B cell (primary cell): ENCODE measurements around the gene NTM. TPM values are rescaled to one million over a fixed set of nuclear protein-coding genes. Genes with fewer than 3 reads are reported as not detected.

Source experiments
- ATAC-seq: fragments of 200-7000 bp; cut with Tn5 transposase; one replicate; pipeline ENCODE4 v1.10.0; 2021; ENCODE audit warnings: low read depth, mild to moderate bottlenecking, moderate number of reproducible peaks, moderate library complexity
- CTCF ChIA-PET: fragments of 350-600 bp; sonication (Branson Sonifier 250); formaldehyde crosslinking; loops from one replicate; lab custom pipeline; 2021; ENCODE audit warnings: antibody characterized with exemption, inconsistent platforms; lab: Charles Lee
- POLR2A ChIA-PET: fragments of 350-600 bp; sonication (Branson Sonifier 250); formaldehyde crosslinking; loops from one replicate; lab custom pipeline; 2021; ENCODE audit warnings: antibody characterized with exemption; lab: Charles Lee
- DNase-seq: peaks from one replicate; pipeline ENCODE4 v3.0.0; 2013
- H2AFZ ChIP-seq: 2 replicates; pipeline ENCODE4 v1.6.1; 2012; ENCODE audit warnings: mild to moderate bottlenecking, low read depth, low read length; ENCODE audit not compliant: insufficient read depth, poor library complexity, severe bottlenecking
- H3K27ac ChIP-seq, 2 donors: 1 replicate in 1 of 2; 2 replicates in 1 of 2; pipeline ENCODE4 v1.5.1; 2012 to 2013; ENCODE audit warnings: low read length in 2 of 2, mild to moderate bottlenecking in 2 of 2, moderate library complexity in 1 of 2
- H3K27me3 ChIP-seq, 4 experiments: fragments of 200-600 bp in 1 of 4; sonication (generic) in 1 of 4; replicated peaks in 1 of 4; 1 replicate in 2 of 4; 2 replicates in 2 of 4; pipeline versions ENCODE4 v1.6.1 to v1.7.0; 2013 to 2016; ENCODE audit warnings: low read length in 3 of 4, mild to moderate bottlenecking in 2 of 4, mixed read lengths in 1 of 4, moderate library complexity in 1 of 4; ENCODE audit not compliant: insufficient read depth in 4 of 4, control insufficient read depth in 3 of 4; ENCODE audit errors: control extremely low read depth in 1 of 4
- H3K36me3 ChIP-seq, 2 experiments: replicated peaks in 1 of 2; 1 replicate in 1 of 2; 2 replicates in 1 of 2; pipeline versions ENCODE4 v1.6.1 to v1.7.1; 2013; ENCODE audit warnings: low read length in 1 of 2; ENCODE audit not compliant: insufficient read depth in 2 of 2, control insufficient read depth in 1 of 2; ENCODE audit errors: control extremely low read depth in 1 of 2, extremely low read depth in 1 of 2
- H3K4me1 ChIP-seq, 2 donors: fragments of 200-600 bp in 1 of 2; sonication (generic) in 1 of 2; 1 replicate in 1 of 2; 2 replicates in 1 of 2; pipeline versions ENCODE4 v1.5.1 to v1.6.1; 2013 to 2017; ENCODE audit warnings: low read length in 2 of 2; ENCODE audit not compliant: control insufficient read depth in 2 of 2, insufficient read depth in 2 of 2
- H3K4me2 ChIP-seq: replicated peaks from 2 replicates; pipeline ENCODE3; 2012; ENCODE audit warnings: mild to moderate bottlenecking, low read depth, low read length; ENCODE audit not compliant: poor library complexity, severe bottlenecking
- H3K4me3 ChIP-seq, 5 experiments: fragments of 200-600 bp in 1 of 5; sonication (generic) in 1 of 5; 1 replicate in 3 of 5; 2 replicates in 2 of 5; pipeline versions ENCODE4 v1.5.1 to v1.7.0; 2011 to 2016; ENCODE audit warnings: low read length in 4 of 5, mild to moderate bottlenecking in 4 of 5, low read depth in 2 of 5, control low read depth in 1 of 5, moderate library complexity in 1 of 5; ENCODE audit not compliant: insufficient read depth in 1 of 5; ENCODE audit errors: control extremely low read depth in 1 of 5, extremely low read depth in 1 of 5
- H3K79me2 ChIP-seq: fragments of 200-600 bp; sonication (generic); one replicate; pipeline ENCODE4 v1.6.0; 2016; ENCODE audit warnings: low read length; ENCODE audit not compliant: control insufficient read depth, insufficient read depth
- H3K9ac ChIP-seq: fragments of 200-600 bp; sonication (generic); 2 replicates; pipeline ENCODE4 v1.6.1; 2017; ENCODE audit warnings: mild to moderate bottlenecking, low read length, moderate library complexity
- H3K9me3 ChIP-seq, 3 donors: one replicate each; pipeline versions ENCODE4 v1.6.1 to v1.7.1; 2013; ENCODE audit warnings: low read length in 2 of 3; ENCODE audit not compliant: control insufficient read depth in 2 of 3, insufficient read depth in 1 of 3; ENCODE audit errors: control extremely low read depth in 1 of 3
- H4K20me1 ChIP-seq: 2 replicates; pipeline ENCODE4 v1.6.0; 2012; ENCODE audit warnings: mild to moderate bottlenecking, low read length; ENCODE audit not compliant: insufficient read depth, control insufficient read depth, poor library complexity, severe bottlenecking
- H3K27ac Mint-ChIP-seq: one replicate; pipeline ENCODE4 v1.8.0; 2021; ENCODE audit warnings: mixed read lengths
- H3K27me3 Mint-ChIP-seq: one replicate; pipeline ENCODE4 v1.8.0; 2021; ENCODE audit warnings: mixed read lengths
- H3K4me1 Mint-ChIP-seq: one replicate; pipeline ENCODE4 v1.8.0; 2021; ENCODE audit warnings: mixed read lengths
- H3K4me3 Mint-ChIP-seq: one replicate; pipeline ENCODE4 v1.8.0; 2021; ENCODE audit warnings: mixed read lengths
- H3K9me3 Mint-ChIP-seq: one replicate; pipeline ENCODE4 v1.8.0; 2022; ENCODE audit warnings: mixed read lengths; ENCODE audit not compliant: insufficient read depth
- CTCF ChIP-seq: fragments of 200-600 bp; IDR thresholded peaks from one replicate; pipeline ENCODE4 v1.8.0; 2022; ENCODE audit warnings: antibody characterized with exemption, mild to moderate bottlenecking
- EZH2 ChIP-seq: IDR thresholded peaks from 2 replicates; pipeline ENCODE4 v1.6.1; 2012; ENCODE audit warnings: borderline replicate concordance, low read depth, mild to moderate bottlenecking, moderate library complexity, low read length; ENCODE audit not compliant: insufficient read depth, poor library complexity, severe bottlenecking
- WGBS: methylation state at CpG from one replicate; pipeline ENCODE4 v1.1.5; 2013; ENCODE audit warnings: missing lambda C conversion rate; ENCODE audit not compliant: insufficient coverage; 5-methylcytosine and 5-hydroxymethylcytosine counted together
- intact Hi-C: fragments of 100-400 bp; cut with micrococcal nuclease; formaldehyde crosslinking; loops from one replicate; pipeline ENCODE4 v1.10.0; 2022
- polyA plus RNA-seq: library from polyadenylated mRNA; depleted of rRNA; stranded (reverse); fragments of >200 nt; gene quantifications from 2 replicates; pipeline ENCODE4 v1.2.3, GENCODE V29; 2012
- total RNA-seq, 2 donors: library from RNA; stranded (reverse); fragments of 120-200 nt in 1 of 2; gene quantifications; 1 replicate in 1 of 2; 2 replicates in 1 of 2; pipeline versions ENCODE4 v1.2.3 to v1.2.4, GENCODE V29; 2013 to 2022

NTM gene
- total and polyA plus RNA-seq, 2 donors (not counting 1 experiment from before 2014, with no cell fraction given) = not detected

DNA sequence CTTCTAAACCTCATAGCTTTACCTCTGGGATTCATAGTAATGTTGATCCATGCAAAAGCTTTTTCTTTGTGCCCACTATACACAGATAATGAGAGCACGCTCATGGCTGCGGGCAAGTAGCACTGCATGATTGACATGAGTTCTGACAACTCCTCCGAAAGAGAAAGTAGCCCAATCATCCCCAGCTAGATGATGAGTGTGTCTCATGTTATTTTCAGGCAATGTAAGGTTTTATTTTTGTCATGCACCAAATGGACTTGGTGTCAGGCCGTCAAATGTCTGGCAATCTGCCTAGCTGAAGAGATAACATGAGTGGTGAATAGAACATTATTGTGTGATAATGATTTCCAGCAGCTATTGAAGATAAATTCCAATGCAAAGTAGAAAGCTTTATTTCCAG, 662.6 kb downstream of the NTM start:
- ChIA-PET POLR2A (no interaction called here), CTCF (no interaction called here)
- no peaks in the 10 kb centered on the region for H3K36me3 ChIP-seq
- no peak for ATAC-seq
- peaks cover 3% of the 10 kb centered on the region for H3K9me3 Mint-ChIP-seq
- no peak overlapping the region for H2AFZ ChIP-seq
- no peak overlapping the region for H3K9ac ChIP-seq
- H4K20me1 ChIP-seq = no peaks in the 10 kb centered on the region
- no peaks in the 10 kb centered on the region for H3K27me3 ChIP-seq
- WGBS = 85% methylated on average over 3 of the region's 4 CpGs
- no peaks in the 10 kb centered on the region for H3K4me1 ChIP-seq
- no peak overlapping the region for H3K4me3 ChIP-seq
- no peaks in the 10 kb centered on the region for H3K27me3 Mint-ChIP-seq
- TF ChIP-seq CTCF (no peak), EZH2 (no peak)
- H3K4me3 Mint-ChIP-seq = no peak overlapping the region
- no peaks in the 10 kb centered on the region for H3K4me1 Mint-ChIP-seq
- DNase-seq = no peak
- intact Hi-C loops = no loop called here
- H3K4me2 ChIP-seq = no peak overlapping the region
- H3K27ac ChIP-seq = no peak overlapping the region
- no peaks in the 10 kb centered on the region for H3K79me2 ChIP-seq
- no peak overlapping the region for H3K27ac Mint-ChIP-seq
- H3K9me3 ChIP-seq = no peaks in the 10 kb centered on the region

DNA sequence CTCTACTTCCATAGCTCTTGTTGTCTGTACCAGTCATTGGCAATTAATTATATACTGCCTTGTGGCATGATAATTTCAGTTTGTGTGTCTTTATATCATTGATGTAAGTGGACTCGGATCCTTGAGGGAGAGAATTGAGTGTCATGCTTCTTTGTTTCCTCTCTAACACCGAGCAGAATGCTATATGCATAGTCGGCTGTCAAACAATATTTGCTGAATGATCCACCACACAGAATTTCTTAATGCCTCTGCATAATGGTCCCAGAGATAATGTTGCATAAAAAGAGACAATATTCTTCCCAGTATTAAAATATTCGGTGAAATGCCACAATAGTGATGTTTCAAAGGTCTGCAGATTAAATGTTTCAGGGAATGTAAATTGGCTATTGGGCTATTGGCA, 664.8 kb downstream of the NTM start:
- Histone ChIP-seq H3K27ac (no peak overlapping the region), H3K9me3 (peaks cover 0 to 6% (median 0%) of the 10 kb centered on the region in 3 donors), H3K9ac (no peak overlapping the region), H3K27me3 (no peaks in the 10 kb centered on the region), H3K79me2 (no peaks in the 10 kb centered on the region), H4K20me1 (no peaks in the 10 kb centered on the region), H3K4me3 (no peak overlapping the region), H2AFZ (no peak overlapping the region), H3K36me3 (no peaks in the 10 kb centered on the region), H3K4me1 (no peaks in the 10 kb centered on the region), H3K4me2 (no peak overlapping the region)
- TF ChIP-seq CTCF (no peak), EZH2 (no peak)
- DNase-seq (no peak), ATAC-seq (no peak)
- POLR2A ChIA-PET = no interaction called here
- CTCF ChIA-PET = no interaction called here
- Mint-ChIP-seq H3K27me3 (no peaks in the 10 kb centered on the region), H3K27ac (no peak overlapping the region), H3K9me3 (peaks cover 3% of the 10 kb centered on the region), H3K4me1 (no peaks in the 10 kb centered on the region), H3K4me3 (no peak overlapping the region)
- WGBS = no CpG with 5 or more reads among the region's 4 CpGs
- intact Hi-C loops = no loop called here
